ENCODE results near the gene MITF.

DNA sequence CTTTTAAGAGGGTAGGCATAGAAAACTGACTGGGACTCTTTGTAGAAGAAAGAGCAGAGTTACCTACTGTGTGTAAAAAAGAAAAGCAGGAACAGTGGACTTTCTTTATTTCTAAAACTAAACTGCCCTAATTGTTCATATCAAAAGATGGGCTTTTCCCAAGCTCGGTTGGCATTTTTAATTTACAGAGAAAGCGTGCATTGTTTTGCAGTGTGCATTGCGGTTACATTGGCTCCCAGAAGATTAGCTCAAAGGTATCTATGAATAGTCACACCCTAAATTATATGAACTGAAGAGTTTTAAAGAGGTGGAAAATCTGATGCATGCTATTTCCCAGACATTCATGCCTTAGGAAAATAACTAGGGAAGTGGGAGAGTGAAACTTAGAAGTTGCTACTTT lies 36.5 kb downstream of the MITF start:
- TF ChIP-seq POLR2AphosphoS5 (IDR thresholded peaks at IDR 0.05) (no peak), POLR2A (IDR thresholded peaks at IDR 0.05) (no peak), EP300 (IDR thresholded peaks at IDR 0.05) (no peak)
- TF ChIP-seq, protein P1, sequence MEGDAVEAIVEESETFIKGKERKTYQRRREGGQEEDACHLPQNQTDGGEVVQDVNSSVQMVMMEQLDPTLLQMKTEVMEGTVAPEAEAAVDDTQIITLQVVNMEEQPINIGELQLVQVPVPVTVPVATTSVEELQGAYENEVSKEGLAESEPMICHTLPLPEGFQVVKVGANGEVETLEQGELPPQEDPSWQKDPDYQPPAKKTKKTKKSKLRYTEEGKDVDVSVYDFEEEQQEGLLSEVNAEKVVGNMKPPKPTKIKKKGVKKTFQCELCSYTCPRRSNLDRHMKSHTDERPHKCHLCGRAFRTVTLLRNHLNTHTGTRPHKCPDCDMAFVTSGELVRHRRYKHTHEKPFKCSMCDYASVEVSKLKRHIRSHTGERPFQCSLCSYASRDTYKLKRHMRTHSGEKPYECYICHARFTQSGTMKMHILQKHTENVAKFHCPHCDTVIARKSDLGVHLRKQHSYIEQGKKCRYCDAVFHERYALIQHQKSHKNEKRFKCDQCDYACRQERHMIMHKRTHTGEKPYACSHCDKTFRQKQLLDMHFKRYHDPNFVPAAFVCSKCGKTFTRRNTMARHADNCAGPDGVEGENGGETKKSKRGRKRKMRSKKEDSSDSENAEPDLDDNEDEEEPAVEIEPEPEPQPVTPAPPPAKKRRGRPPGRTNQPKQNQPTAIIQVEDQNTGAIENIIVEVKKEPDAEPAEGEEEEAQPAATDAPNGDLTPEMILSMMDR (IDR thresholded peaks at IDR 0.05), result no peak

All from stomach (tissue), 4 donors.